ENCODE results near the gene HS6ST1.

GRCh38 chr2:128311755-128312341 is 6.8 kb downstream of the HS6ST1 start:
- no peak for TF ChIP-seq CTCF (IDR thresholded peaks at IDR 0.05)
- no peak for TF ChIP-seq POLR2A (IDR thresholded peaks at IDR 0.05)

All from testis (tissue), 2 donors.